HG02642 (cell line): ENCODE data around the gene CWC25.
"Not testable (repeated sequence)": the region's sequence is repeated elsewhere in the genome, so short reads cannot be mapped to it uniquely, and the experiment has no call there.

ENCODE experiments used
- ATAC-seq: cut with Tn5 transposase; IDR thresholded peaks from one replicate; pipeline ENCODE4 v1.9.1; 2021; ENCODE audit warnings: mild to moderate bottlenecking; ENCODE audit not compliant: unreplicated experiment, poor library complexity

Gene CWC25

DNA sequence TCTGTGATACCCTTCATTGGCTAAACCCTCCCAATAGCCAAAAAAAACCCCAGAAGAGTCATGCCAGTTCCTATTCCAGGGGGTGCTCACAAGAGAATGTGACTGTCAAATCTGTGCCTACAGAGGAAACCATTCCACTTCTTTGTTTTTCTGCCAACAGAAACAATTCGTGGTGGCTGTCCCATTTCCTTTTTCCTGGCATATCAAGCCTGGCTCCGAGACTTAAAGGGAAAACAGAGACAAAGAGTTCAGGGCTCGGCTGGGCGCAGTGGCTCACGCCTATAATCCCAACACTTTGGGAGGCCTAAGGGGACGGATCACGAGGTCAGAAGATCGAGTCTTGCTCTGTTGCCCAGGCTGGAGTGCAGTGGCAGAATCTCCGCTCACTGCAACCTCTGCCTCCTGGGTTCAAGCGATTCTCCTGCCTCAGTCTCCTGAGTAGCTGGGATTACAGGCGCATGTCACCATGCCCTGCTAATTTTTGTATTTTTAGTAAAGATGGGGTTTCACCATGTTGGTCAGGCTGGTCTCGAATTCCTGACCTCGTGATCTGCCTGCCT, 34.9 kb downstream of the CWC25 start:
- ATAC-seq, result not testable (repeated sequence)

- no peak for ATAC-seq
Measured at GRCh38 chr17:38789185-38789584, 35.9 kb downstream of the CWC25 start.

- not testable (repeated sequence) for ATAC-seq
Measured at GRCh38 chr17:38787999-38788398, 37.1 kb downstream of the CWC25 start.

- no peak for ATAC-seq
Measured at GRCh38 chr17:38786372-38786771, 38.7 kb downstream of the CWC25 start.

GRCh38 chr17:38783227-38783626, 41.9 kb downstream of the CWC25 start:
- ATAC-seq, result no peak

GRCh38 chr17:38779965-38780752, 45.0 kb downstream of the CWC25 start:
- ATAC-seq, result no peak

DNA sequence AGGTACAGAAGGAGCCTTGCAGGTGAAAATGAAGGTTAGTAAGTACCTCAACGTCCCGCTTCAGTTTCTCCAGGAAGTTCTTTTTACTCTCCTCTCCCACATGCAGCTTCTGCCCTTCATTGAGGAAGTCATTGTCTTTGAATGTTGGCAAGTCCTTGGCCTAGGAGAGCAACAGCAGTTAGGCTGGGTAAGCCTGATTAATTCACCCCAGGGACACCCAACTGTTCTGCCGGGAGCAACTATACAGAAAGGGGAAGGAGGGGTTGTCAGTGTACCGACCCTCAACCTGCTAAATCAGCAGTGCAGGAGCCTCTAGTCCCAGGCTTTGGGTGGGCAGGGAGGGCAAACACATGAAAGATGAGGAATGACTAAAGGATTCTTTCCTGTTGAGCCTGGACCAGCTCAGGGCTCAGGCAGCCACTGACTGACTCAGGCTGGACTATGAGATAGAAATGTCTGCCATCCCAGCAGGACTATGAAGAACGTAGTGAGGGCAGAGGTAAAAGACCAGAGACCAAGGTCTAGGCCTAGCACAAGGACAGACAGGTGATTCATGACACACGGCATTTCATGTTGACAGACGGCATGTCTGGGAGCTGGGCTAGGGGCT, 47.4 kb downstream of the CWC25 start:
- ATAC-seq, result no peak

DNA sequence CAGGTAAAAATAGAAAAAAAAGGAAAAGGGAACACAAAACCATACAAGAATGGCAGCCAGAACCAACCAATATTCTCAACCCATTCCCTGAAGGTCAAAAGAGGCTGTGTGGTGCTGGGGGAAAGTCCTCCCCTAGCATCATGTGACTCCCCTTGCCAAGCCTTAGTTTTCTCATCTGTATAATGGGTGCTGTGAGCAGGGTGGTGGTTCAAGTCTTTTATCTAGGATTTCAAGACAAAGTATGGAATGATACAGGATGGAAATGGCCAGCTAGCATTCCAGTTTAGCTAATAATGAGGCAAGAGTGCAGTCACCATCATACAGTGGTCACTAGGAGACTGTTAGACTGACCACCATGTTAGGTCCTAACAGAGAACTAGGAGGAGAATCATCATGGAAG, 51.9 kb downstream of the CWC25 start:
- no peak for ATAC-seq

- ATAC-seq, result no peak
Measured at GRCh38 chr17:38768417-38768816, 56.7 kb downstream of the CWC25 start.

DNA sequence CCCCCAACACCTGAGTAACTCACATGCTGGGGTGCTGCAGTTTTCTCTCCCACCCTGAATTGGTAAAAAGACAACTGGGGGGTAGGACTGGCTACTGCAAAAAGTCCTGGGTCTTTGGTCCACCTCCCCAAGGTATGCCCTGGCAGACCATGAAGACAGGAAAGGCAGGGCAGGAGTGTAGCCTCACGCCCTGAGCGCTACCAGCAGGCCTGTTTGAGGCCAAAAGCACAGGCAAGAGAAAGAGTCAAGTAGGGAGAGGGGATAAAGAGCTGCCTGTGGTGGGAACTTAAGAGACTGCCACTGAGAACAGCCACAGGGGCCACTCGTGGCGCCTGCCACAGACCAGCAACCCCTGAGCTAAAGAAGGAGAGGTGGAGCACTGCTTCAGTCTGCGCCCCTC, 58.8 kb downstream of the CWC25 start:
- ATAC-seq, result no peak

DNA sequence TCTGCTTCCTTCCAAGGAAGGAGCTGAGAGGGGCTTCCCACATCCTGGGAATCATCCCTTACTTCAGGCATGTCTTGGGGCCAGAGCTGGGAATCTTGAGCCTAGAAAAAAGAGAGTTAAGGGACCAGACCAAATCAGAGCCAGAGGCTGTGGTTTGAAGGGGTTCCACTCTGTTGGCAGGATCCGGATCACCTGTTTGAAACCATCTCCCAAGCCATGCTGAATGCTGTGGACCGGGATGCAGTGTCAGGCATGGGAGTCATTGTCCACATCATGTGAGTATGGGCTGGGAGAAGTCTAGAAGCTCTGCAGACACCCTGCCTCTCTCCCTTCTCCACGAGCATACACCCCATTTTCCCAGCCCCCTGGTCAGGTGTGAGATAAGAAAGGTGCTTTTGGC, 62.9 kb downstream of the CWC25 start:
- no peak for ATAC-seq

DNA sequence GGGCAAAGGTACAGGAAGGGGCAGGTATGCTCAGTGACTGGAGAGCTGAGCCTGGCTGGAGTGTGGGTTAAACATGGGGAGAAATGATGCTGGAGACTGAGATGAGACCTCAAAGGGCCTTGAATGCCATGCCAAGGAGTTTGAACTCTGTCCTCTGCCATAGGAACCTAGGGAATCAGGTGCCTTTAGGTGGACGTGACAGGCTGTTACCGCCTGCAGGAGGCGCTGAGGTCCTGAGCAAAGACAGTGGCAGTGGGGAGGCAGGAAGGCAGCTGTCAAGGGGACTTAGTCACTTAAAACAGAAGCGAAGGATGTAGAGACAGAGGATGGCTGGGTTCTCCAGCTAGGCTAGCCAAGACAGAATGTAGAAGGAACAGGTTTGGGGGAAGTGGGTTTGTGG, 63.5 kb downstream of the CWC25 start:
- ATAC-seq, result no peak

- ATAC-seq, result no peak
Measured at GRCh38 chr17:38753071-38753506, 72.0 kb downstream of the CWC25 start.

GRCh38 chr17:38752308-38753070, 72.6 kb downstream of the CWC25 start, which contains the start of gene PSMB3:
TSS of gene PSMB3 (plus strand) at chr17:38752741. CDS start at chr17:38752827, 86 bp downstream.
- peak; percentile 88 for ATAC-seq

DNA sequence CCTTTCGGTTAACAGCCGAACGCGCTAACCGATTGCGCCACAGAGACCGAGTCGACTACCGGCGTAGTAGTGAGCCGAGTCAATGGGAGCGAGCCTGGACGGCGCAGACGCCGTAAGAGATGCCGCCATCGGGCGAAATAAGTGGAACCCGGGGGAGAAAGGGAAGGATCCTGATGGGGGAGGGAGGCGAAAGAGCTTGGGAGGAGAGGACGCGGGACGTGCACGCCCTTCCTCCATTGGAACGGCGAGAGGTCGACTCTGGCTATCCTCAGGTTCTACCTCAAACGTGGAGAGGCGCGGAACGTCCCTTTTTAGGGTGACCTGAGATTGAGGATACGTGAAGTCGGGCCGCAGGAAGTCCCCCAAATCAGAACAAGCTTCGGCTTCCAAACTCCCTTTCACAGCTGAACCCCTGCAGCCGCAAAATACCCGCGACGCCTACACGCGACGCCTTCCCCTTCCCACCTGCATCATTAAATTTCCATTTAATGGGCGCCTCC, 73.3 kb downstream of the CWC25 start:
- ATAC-seq, result peak; percentile 31

- ATAC-seq, result no peak
Measured at GRCh38 chr17:38751144-38751807, 73.8 kb downstream of the CWC25 start.
